PC-3 (cell line): ENCODE measurements around the gene NPY4R. TPM values are rescaled to one million over a fixed set of nuclear protein-coding genes. Genes with fewer than 3 reads are reported as not detected.
"Not testable (repeated sequence)": the region's sequence is repeated elsewhere in the genome, so short reads cannot be mapped to it uniquely, and the experiment has no call there.

Experiments
- ATAC-seq: fragments of 200-7000 bp; cut with Tn5 transposase; 2 replicates; pipeline ENCODE4 v1.9.1; 2020; ENCODE audit warnings: mild to moderate bottlenecking, moderate library complexity
- BruUV-seq: library from RNA; stranded (reverse); fragments of 400-500 nt; replicated peaks from 2 replicates; lab custom pipeline; 2021; lab: Mats Ljungman, UMichigan
- CTCF ChIA-PET: fragments of 300-600 bp; sonication (Branson Sonifier 250); formaldehyde crosslinking; loops from one replicate; lab custom pipeline; 2022; ENCODE audit warnings: antibody characterized with exemption; lab: Charles Lee
- POLR2A ChIA-PET: fragments of 300-600 bp; sonication (Branson Sonifier 250); formaldehyde crosslinking; loops from one replicate; lab custom pipeline; 2022; ENCODE audit warnings: antibody characterized with exemption; ENCODE audit not compliant: unreplicated experiment; lab: Charles Lee
- DNase-seq: peaks from one replicate; pipeline ENCODE4 v3.0.0-alpha.2; 2015
- H2AFZ ChIP-seq: fragments of 300-600 bp; sonication (generic); 2 replicates; pipeline ENCODE4 v1.6.0; 2016; ENCODE audit warnings: antibody characterized with exemption, low read length
- H3F3A ChIP-seq: fragments of 300-600 bp; sonication (generic); one replicate; pipeline ENCODE4 v1.6.0; 2017; ENCODE audit warnings: antibody characterized with exemption, low read length, control low read depth, mild to moderate bottlenecking; ENCODE audit not compliant: unreplicated experiment
- H3K27ac ChIP-seq: fragments of 300-600 bp; sonication (generic); 2 replicates; pipeline ENCODE4 v1.5.1; 2016; ENCODE audit warnings: mild to moderate bottlenecking, low read length
- H3K27me3 ChIP-seq: fragments of 300-600 bp; sonication (generic); 2 replicates; pipeline ENCODE4 v1.6.1; 2016; ENCODE audit warnings: low read length, mixed read lengths
- H3K36me3 ChIP-seq: fragments of 300-600 bp; sonication (generic); 2 replicates; pipeline ENCODE4 v1.6.1; 2016; ENCODE audit warnings: low read depth, mixed run types, low read length, mixed read lengths
- H3K4me1 ChIP-seq: fragments of 300-600 bp; sonication (generic); 2 replicates; pipeline ENCODE4 v1.5.1; 2016; ENCODE audit warnings: low read length; ENCODE audit not compliant: insufficient read depth
- H3K4me2 ChIP-seq: fragments of 300-600 bp; sonication (generic); 2 replicates; pipeline ENCODE4 v1.6.0; 2016; ENCODE audit warnings: low read length
- H3K4me3 ChIP-seq: fragments of 300-600 bp; sonication (generic); 2 replicates; pipeline ENCODE4 v1.5.1; 2016; ENCODE audit warnings: mild to moderate bottlenecking, low read length, mixed read lengths
- H3K79me2 ChIP-seq: fragments of 300-600 bp; sonication (generic); 2 replicates; pipeline ENCODE4 v1.6.1; 2017; ENCODE audit warnings: low read length, mixed read lengths
- H3K9ac ChIP-seq: fragments of 300-600 bp; sonication (generic); 2 replicates; pipeline ENCODE4 v1.6.0; 2016; ENCODE audit warnings: mild to moderate bottlenecking, low read length
- H3K9me2 ChIP-seq: fragments of 300-600 bp; sonication (generic); replicated peaks from 2 replicates; pipeline ENCODE4 v1.6.1; 2016; ENCODE audit warnings: mixed run types, low read length, mixed read lengths
- H3K9me3 ChIP-seq: fragments of 300-600 bp; sonication (generic); 2 replicates; pipeline ENCODE4 v1.6.1; 2016; ENCODE audit warnings: low read length, mixed read lengths
- H4K20me1 ChIP-seq: fragments of 300-600 bp; sonication (generic); 2 replicates; pipeline ENCODE4 v1.6.1; 2016; ENCODE audit warnings: low read length, mixed read lengths
- CTCF ChIP-seq: fragments of 300-600 bp; sonication (generic); conservative IDR thresholded peaks from 2 replicates; pipeline ENCODE4 v1.5.1; 2017; ENCODE audit warnings: antibody characterized with exemption, low read depth, mild to moderate bottlenecking, low read length
- EZH2 ChIP-seq: fragments of 300-600 bp; sonication (generic); IDR thresholded peaks from one replicate; pipeline ENCODE4 v1.6.1; 2017; ENCODE audit warnings: antibody characterized with exemption, mild to moderate bottlenecking, low read length; ENCODE audit not compliant: unreplicated experiment
- EZH2phosphoT487 ChIP-seq: fragments of 300-600 bp; sonication (generic); IDR thresholded peaks from 2 replicates; pipeline ENCODE4 v1.6.1; 2018; ENCODE audit warnings: mild to moderate bottlenecking, antibody characterized with exemption, low read length, borderline replicate concordance
- intact Hi-C: fragments of 100-400 bp; cut with micrococcal nuclease; formaldehyde crosslinking; loops from 2 replicates; pipeline ENCODE4 v1.9.0; 2023
- total RNA-seq: library from RNA; depleted of rRNA; stranded (reverse); fragments of >200 nt; gene quantifications from 2 replicates; pipeline ENCODE4 v1.2.3, GENCODE V29; 2014

NPY4R gene
- total RNA-seq, 1 experiment from 2014 or later, result not detected

DNA sequence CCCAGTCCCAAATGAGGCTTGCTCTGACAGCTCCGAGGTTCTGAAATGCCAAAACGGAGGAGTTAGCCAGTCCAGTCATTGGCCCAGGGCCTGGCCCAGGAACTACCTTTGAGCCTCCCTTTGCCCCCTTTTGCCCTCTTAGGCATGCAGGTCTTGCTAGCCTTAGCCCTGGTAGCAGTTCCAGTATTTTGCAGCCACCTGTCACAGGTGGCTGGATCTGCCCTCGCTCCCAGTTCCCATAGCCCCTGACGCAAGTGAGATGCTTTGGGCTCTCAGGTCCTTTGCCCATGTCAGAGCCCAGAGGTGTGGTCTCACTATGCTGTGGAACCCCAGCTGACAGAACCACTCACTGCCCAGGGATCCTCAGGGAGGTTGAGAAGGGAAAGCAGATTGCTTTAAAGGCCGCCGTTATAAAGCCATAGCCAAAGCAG, 48.7 kb upstream of the NPY4R start:
- Histone ChIP-seq H3K4me2 (no peak overlapping the region), H3K9me3 (no peaks in the 10 kb centered on the region), H3K4me3 (no peak overlapping the region), H3K27ac (no peak overlapping the region), H3K9me2 (no peaks in the 10 kb centered on the region), H3F3A (no peaks in the 10 kb centered on the region), H4K20me1 (no peaks in the 10 kb centered on the region), H3K4me1 (peaks cover 11% of the 10 kb centered on the region), H3K27me3 (no peaks in the 10 kb centered on the region), H2AFZ (no peak overlapping the region), H3K36me3 (no peaks in the 10 kb centered on the region), H3K79me2 (no peaks in the 10 kb centered on the region), H3K9ac (no peak overlapping the region)
- no TSS peak for BruUV-seq
- TF ChIP-seq EZH2 (no peak), CTCF (no peak), EZH2phosphoT487 (no peak)
- CTCF ChIA-PET, result no interaction called here
- POLR2A ChIA-PET, result no interaction called here
- intact Hi-C loops, result no loop called here
- no peak for ATAC-seq
- no peak for DNase-seq

GRCh38 chr10:46513333-46513732, 47.6 kb upstream of the NPY4R start:
- H3K27me3 ChIP-seq, H3K9me2 ChIP-seq, ATAC-seq, intact Hi-C loops, H3K4me3 ChIP-seq, BruUV-seq, H3K27ac ChIP-seq, H3K79me2 ChIP-seq, H3K9me3 ChIP-seq, H3K4me2 ChIP-seq, DNase-seq, H3K9ac ChIP-seq, H4K20me1 ChIP-seq, H3K36me3 ChIP-seq, CTCF ChIA-PET, H2AFZ ChIP-seq, H3F3A ChIP-seq, POLR2A ChIA-PET: not testable (repeated sequence)
- H3K4me1 ChIP-seq, result peaks cover 11% of the 10 kb centered on the region

GRCh38 chr10:46512725-46513124, 47.0 kb upstream of the NPY4R start:
- H2AFZ ChIP-seq, H3K4me2 ChIP-seq, H3K36me3 ChIP-seq, H3K9me3 ChIP-seq, intact Hi-C loops, H4K20me1 ChIP-seq, H3K9ac ChIP-seq, H3K27me3 ChIP-seq, H3K27ac ChIP-seq, H3K4me3 ChIP-seq, BruUV-seq, CTCF ChIA-PET, H3K79me2 ChIP-seq, DNase-seq, H3K9me2 ChIP-seq, H3F3A ChIP-seq, ATAC-seq, POLR2A ChIA-PET: not testable (repeated sequence)
- peaks cover 11% of the 10 kb centered on the region for H3K4me1 ChIP-seq

DNA sequence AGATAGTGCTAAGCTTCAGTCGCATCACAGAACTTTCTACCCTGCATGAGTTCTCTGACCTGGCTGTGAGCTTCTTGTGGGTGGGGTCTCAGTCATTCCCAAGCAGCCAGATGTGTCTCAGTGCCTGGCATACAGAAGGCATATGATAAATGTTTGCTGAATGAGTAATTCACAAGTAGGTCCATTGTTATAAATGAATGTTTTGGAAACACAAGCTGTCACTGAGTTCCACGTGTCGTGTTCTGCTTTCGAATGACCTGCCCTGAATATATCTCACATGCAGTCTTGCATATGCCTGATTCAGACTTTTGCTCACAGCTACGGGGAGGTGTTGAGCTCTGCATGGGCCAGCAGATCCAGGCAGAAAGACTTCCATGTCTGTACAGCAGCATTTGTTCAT, 46.2 kb upstream of the NPY4R start:
- H3K27ac ChIP-seq, DNase-seq, H3K4me1 ChIP-seq, BruUV-seq, H3K9ac ChIP-seq, CTCF ChIA-PET, intact Hi-C loops, H3K4me3 ChIP-seq, H3F3A ChIP-seq, H3K4me2 ChIP-seq, H3K27me3 ChIP-seq, H3K9me3 ChIP-seq, H4K20me1 ChIP-seq, H3K9me2 ChIP-seq, H3K79me2 ChIP-seq, H2AFZ ChIP-seq, POLR2A ChIA-PET, H3K36me3 ChIP-seq: not testable (repeated sequence)
- ATAC-seq, result peak; percentile 61

GRCh38 chr10:46499990-46500389, 34.2 kb upstream of the NPY4R start:
- POLR2A ChIA-PET, BruUV-seq, DNase-seq, intact Hi-C loops, H3K4me3 ChIP-seq, H3K4me1 ChIP-seq, H4K20me1 ChIP-seq, H3K4me2 ChIP-seq, H3F3A ChIP-seq, H3K36me3 ChIP-seq, ATAC-seq, CTCF ChIA-PET, H3K27me3 ChIP-seq, H3K27ac ChIP-seq, H3K9me3 ChIP-seq, H3K9me2 ChIP-seq, H2AFZ ChIP-seq, H3K9ac ChIP-seq, H3K79me2 ChIP-seq: not testable (repeated sequence)

GRCh38 chr10:46498985-46499703, 33.4 kb upstream of the NPY4R start:
- intact Hi-C loops, H3K36me3 ChIP-seq, H3K4me3 ChIP-seq, H3F3A ChIP-seq, H3K79me2 ChIP-seq, H3K27ac ChIP-seq, H3K9ac ChIP-seq, CTCF ChIA-PET, POLR2A ChIA-PET, H3K9me2 ChIP-seq, H3K4me1 ChIP-seq, H3K27me3 ChIP-seq, H3K9me3 ChIP-seq, H3K4me2 ChIP-seq, H4K20me1 ChIP-seq, BruUV-seq, DNase-seq, H2AFZ ChIP-seq, ATAC-seq: not testable (repeated sequence)
